Tibial nerve (tissue), 4 donors: ENCODE measurements around the gene SMPD4. TPM values are rescaled to one million over a fixed set of nuclear protein-coding genes. Genes with fewer than 3 reads are reported as not detected.
"Not testable (repeated sequence)": the region's sequence is repeated elsewhere in the genome, so short reads cannot be mapped to it uniquely, and the experiment has no call there.

ENCODE experiments used
- DNase-seq, 2 donors: peaks; one replicate each; pipeline ENCODE4 v3.0.0-alpha.2; 2019; ENCODE audit warnings: low spot score in 2 of 2
- H3K27ac ChIP-seq, 4 donors: fragments of 200-600 bp; sonication (generic) in 3 of 4; one replicate each; pipeline ENCODE4 v1.5.1; 2017 to 2019; ENCODE audit warnings: mild to moderate bottlenecking in 1 of 4
- H3K27me3 ChIP-seq, 2 donors: fragments of 200-600 bp; sonication (generic) in 1 of 2; one replicate each; pipeline versions ENCODE4 v1.5.1 to v1.6.0; 2017 to 2019
- H3K36me3 ChIP-seq, 3 donors: fragments of 200-600 bp; sonication (generic); one replicate each; pipeline ENCODE4 v1.5.1; 2018 to 2019
- H3K4me1 ChIP-seq, 4 donors: fragments of 200-600 bp; sonication (generic) in 3 of 4; one replicate each; pipeline ENCODE4 v1.5.1; 2017 to 2019
- H3K4me3 ChIP-seq, 4 donors: fragments of 200-600 bp; sonication (generic) in 3 of 4; one replicate each; pipeline ENCODE4 v1.5.1; 2017 to 2019; ENCODE audit warnings: mild to moderate bottlenecking in 1 of 4, moderate library complexity in 1 of 4
- H3K9me3 ChIP-seq, 4 donors: fragments of 200-600 bp; sonication (generic) in 3 of 4; one replicate each; pipeline ENCODE4 v1.5.1; 2017 to 2019
- EP300 ChIP-seq, 2 donors: sonication (generic); formaldehyde crosslinking; IDR thresholded peaks; one replicate each; pipeline ENCODE4 v1.6.1; 2017; ENCODE audit warnings: antibody characterized with exemption in 2 of 2, mild to moderate bottlenecking in 1 of 2
- WGBS, 2 donors: methylation state at CpG; one replicate each; pipeline ENCODE4 v1.1.5; 2018; 5-methylcytosine and 5-hydroxymethylcytosine counted together
- total RNA-seq, 4 donors: library from RNA; depleted of rRNA; stranded (reverse); fragments of >200 nt; gene quantifications; one replicate each; pipeline ENCODE4 v1.1.0, GENCODE V29; 2016
- TF ChIP-seq, protein P1 (sequence below), 5 experiments: fragments of 200-600 bp in 3 of 5; fragments of 450-650 bp in 2 of 5; sonication (generic) in 3 of 5; IDR thresholded peaks; one replicate each; pipeline ENCODE4 v1.5.1; 2016 to 2019; ENCODE audit warnings: antibody characterized with exemption in 5 of 5, mild to moderate bottlenecking in 3 of 5, moderate library complexity in 2 of 5

SMPD4 gene, protein sequence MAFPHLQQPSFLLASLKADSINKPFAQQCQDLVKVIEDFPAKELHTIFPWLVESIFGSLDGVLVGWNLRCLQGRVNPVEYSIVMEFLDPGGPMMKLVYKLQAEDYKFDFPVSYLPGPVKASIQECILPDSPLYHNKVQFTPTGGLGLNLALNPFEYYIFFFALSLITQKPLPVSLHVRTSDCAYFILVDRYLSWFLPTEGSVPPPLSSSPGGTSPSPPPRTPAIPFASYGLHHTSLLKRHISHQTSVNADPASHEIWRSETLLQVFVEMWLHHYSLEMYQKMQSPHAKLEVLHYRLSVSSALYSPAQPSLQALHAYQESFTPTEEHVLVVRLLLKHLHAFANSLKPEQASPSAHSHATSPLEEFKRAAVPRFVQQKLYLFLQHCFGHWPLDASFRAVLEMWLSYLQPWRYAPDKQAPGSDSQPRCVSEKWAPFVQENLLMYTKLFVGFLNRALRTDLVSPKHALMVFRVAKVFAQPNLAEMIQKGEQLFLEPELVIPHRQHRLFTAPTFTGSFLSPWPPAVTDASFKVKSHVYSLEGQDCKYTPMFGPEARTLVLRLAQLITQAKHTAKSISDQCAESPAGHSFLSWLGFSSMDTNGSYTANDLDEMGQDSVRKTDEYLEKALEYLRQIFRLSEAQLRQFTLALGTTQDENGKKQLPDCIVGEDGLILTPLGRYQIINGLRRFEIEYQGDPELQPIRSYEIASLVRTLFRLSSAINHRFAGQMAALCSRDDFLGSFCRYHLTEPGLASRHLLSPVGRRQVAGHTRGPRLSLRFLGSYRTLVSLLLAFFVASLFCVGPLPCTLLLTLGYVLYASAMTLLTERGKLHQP
- total RNA-seq: 10 to 100 TPM; 35.2 to 72.6 (median 50.5) TPM

DNA sequence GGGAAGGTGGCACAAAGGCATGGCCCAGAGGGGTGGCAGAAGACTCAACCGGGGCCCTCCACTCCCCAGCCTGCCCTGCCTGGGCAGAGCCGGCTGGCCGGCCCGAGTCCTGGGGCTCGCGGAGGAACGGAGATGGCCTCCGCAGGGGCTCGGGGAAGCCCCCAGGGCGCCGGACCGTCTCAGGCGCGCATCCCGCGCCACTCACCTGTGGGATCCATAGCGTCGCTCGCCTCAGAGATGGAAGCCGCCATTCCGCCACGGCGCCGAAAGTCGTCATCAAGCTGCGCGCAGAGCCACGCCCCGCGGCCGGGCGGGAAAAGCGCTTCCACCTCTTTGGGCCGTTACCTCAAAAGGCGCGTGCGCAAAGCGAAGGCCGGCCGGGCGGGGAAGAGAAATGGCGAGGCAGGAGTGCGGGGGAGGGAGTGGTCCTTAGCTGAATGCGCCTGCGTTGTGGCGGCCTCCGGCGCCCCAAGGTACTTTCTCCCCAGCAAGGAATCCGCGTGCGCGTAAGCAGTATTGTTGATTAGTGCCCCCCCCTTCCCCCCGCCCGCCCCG lies at the start of gene SMPD4:
TSS of gene SMPD4 (minus strand) at position 278 of the 555 bp plus-strand sequence. CDS start 5,010 bp downstream, outside the sequence.
- WGBS, 2 donors: 0% methylated on average over 42 to 44 of the region's 55 CpGs
- Histone ChIP-seq H3K4me3 (peak within 1 kb of the TSS; percentile 65 to 90 (median 75)), H3K27me3 (no peaks in the 10 kb centered on the region), H3K9me3 (no peaks in the 10 kb centered on the region), H3K4me1 (peaks cover 0 to 31% (median 17%) of the 10 kb centered on the region in 4 donors), H3K27ac (peak within 1 kb of the TSS; percentile 78 to 94 (median 88)), H3K36me3 (peaks cover 0 to 17% (median 0%) of the 10 kb centered on the region in 3 donors)
- TF ChIP-seq EP300 (IDR thresholded peaks at IDR 0.05): peak; percentile 58 to 88
- TF ChIP-seq, protein P1, sequence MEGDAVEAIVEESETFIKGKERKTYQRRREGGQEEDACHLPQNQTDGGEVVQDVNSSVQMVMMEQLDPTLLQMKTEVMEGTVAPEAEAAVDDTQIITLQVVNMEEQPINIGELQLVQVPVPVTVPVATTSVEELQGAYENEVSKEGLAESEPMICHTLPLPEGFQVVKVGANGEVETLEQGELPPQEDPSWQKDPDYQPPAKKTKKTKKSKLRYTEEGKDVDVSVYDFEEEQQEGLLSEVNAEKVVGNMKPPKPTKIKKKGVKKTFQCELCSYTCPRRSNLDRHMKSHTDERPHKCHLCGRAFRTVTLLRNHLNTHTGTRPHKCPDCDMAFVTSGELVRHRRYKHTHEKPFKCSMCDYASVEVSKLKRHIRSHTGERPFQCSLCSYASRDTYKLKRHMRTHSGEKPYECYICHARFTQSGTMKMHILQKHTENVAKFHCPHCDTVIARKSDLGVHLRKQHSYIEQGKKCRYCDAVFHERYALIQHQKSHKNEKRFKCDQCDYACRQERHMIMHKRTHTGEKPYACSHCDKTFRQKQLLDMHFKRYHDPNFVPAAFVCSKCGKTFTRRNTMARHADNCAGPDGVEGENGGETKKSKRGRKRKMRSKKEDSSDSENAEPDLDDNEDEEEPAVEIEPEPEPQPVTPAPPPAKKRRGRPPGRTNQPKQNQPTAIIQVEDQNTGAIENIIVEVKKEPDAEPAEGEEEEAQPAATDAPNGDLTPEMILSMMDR (IDR thresholded peaks at IDR 0.05): no peak
- DNase-seq: peak; percentile 92 to 93

DNA sequence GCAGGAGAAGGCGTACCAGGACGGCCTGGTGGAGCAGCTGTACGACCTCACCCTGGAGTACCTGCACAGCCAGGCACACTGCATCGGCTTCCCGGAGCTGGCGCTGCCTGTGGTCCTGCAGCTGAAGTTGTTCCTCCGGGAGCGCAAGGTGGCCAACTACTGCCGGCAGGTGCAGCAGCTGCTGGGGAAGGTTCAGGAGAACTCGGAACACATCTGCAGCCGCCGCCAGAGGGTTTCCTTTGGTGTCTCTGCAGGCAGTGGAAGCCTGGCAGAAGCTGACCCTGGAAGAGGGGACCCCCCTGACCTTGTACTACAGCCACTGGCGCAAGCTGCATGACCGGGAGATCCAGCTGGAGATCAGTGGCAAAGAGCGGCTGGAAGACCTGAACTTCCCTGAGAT lies 49.5 kb upstream of the SMPD4 start:
- not testable (repeated sequence) for H3K36me3 ChIP-seq, DNase-seq, H3K27me3 ChIP-seq, H3K4me1 ChIP-seq, H3K9me3 ChIP-seq, H3K27ac ChIP-seq, H3K4me3 ChIP-seq
- WGBS, 2 donors: 88 to 91% methylated on average over 7 to 9 of the region's 15 CpGs

DNA sequence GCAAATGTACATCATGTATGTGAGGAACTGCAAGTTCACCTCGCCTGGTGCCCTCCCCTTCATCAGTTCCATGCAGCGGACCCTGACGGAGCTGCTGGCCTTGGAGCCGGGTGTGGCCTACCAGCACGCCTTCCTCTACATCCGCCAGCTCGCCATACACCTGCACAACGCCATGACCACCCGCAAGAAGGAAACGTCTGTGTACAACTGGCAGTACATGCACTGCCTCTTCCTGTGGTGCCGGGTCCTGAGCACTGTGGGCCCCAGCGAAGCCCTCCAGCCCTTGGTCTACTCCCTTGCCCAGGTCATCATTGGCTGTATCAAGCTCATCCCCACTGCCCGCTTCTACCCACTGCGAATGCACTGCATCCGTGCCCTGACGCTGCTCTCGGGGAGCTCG lies 49.0 kb upstream of the SMPD4 start:
- H3K9me3 ChIP-seq, H3K4me3 ChIP-seq, H3K4me1 ChIP-seq, H3K27ac ChIP-seq, DNase-seq, H3K36me3 ChIP-seq, H3K27me3 ChIP-seq: not testable (repeated sequence)
- 86 to 93% methylated on average over 14 to 17 of the region's 18 CpGs for WGBS, 2 donors

DNA sequence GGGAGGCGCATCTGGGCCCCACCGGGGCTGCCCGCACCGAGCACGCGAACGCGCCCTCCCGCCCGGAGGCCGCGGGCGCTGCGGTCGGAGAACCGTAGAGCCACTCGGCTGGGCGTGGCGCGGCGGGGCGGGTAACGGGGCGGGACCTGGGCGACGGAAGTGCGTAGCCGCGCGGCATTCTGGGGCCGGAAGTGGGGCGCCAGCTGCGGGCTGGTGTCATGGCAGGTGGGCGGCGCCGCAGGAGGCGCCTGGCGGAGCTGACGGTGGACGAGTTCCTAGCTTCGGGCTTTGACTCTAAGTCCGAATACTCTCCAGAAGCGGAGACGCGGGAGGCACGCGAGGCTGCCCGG lies 47.7 kb upstream of the SMPD4 start:
- not testable (repeated sequence) for DNase-seq, H3K27me3 ChIP-seq, H3K27ac ChIP-seq, H3K9me3 ChIP-seq, H3K36me3 ChIP-seq, H3K4me1 ChIP-seq
- WGBS, 2 donors: 60 to 65% methylated on average over 32 to 48 of the region's 48 CpGs
- H3K4me3 ChIP-seq: peak overlapping the region in 2 of 4 donors; percentile 16 to 29

DNA sequence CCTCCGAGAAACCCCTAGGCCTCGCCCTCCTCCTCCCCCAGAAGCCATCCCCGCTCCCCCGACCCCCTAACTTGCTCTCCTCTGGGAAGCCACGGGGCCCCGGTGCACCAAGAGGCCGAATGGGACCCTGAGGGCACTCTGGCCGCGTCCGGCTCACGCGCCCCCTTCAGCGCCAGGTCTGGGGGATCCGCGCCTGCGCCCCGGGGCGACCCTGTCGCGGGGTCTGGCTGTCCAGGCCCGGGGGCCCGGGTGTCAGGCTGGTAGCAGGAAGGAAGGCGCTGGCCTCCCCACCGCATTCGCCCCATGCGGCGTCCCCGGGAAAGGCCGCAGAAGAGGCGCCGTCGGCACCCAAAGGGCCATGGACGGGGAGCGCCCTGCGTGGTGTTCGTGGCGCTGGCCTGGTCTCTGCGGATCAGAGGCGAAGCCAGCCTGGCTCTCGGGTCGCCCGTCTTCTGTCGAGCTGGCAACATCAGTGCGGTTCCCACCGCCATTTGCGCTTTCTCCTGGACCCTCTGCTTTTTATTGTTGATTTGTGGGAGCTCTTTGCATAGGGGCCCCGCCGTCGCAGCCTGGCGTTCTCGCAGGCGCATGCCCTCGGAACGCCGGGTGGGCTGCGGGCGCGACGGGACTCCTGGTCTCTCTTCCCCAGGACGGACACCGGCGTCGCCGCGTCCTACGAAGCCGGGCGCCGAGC lies 47.2 kb upstream of the SMPD4 start:
- DNase-seq, H3K27me3 ChIP-seq, H3K4me1 ChIP-seq, H3K9me3 ChIP-seq, H3K36me3 ChIP-seq, H3K27ac ChIP-seq: not testable (repeated sequence)
- peak overlapping the region in 1 of 4 donors; percentile 29 for H3K4me3 ChIP-seq
- WGBS, 2 donors: 86 to 92% methylated on average over 49 to 62 of the region's 69 CpGs

DNA sequence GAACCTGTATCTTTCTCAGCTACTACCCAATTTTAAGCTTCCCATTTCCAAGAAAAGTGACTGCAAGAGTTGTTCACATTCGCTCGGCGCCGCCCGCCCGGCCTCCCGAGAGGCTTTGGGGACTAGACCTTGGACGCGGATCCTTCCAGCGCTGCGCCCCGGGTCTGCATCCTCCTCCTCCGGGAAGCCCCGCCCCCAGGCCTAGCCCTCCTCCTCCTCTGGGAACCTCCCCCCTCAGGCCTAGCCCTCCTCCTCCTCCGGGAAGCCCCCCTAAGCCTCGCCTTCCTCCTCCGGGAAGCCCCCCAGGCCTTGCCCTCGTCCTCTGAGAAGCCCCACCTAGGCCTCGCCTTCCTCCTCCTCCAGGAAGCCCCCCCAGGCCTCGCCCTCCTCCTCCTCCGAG lies 46.6 kb upstream of the SMPD4 start:
- H3K36me3 ChIP-seq, H3K9me3 ChIP-seq, H3K4me3 ChIP-seq, H3K27me3 ChIP-seq, H3K27ac ChIP-seq, H3K4me1 ChIP-seq, DNase-seq: not testable (repeated sequence)
- 93% methylated on average over 20 of the region's 21 CpGs for WGBS, 2 donors

DNA sequence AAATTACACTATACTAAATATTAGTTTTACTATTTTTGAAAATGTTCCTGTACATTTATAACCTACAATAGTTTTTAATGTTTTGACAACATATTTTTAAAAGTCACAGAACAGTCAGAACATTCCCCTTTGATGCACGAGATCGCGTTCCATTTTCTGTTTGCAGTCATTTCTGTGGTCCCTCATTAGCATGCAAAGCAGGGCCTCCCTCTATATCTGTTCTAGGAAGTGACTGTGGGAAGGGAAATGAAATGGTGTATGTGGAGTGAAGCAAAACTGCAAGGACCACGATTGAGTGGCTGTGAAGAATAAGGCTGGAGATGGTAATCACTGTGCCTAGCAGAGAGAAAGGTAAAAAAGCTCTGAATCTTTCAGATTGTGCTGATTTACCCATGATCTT lies 41.1 kb upstream of the SMPD4 start:
- H3K9me3 ChIP-seq, H3K27me3 ChIP-seq, DNase-seq, H3K4me3 ChIP-seq, H3K36me3 ChIP-seq, H3K27ac ChIP-seq, H3K4me1 ChIP-seq: not testable (repeated sequence)
- WGBS, 2 donors: 51 to 57% methylated on average over 4 of the region's 4 CpGs

DNA sequence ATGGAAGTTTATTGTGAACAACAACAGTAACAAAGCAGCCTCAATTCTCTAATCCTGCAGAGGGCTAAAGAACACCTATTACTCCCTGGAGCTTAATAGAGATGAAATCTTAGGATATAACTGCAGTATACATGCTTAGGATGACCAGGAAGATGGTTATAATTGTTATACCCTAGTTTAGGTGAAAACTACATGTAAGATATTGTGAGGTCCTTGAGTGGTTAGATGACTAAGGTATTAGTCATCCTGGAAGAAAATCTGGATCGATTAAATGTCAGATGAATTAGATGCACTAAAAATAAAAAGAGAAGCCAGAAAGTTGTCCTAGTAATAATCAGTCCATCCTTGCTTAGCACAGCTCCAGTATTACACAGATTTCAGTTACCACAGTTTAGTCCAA lies 39.1 kb upstream of the SMPD4 start:
- not testable (repeated sequence) for H3K4me3 ChIP-seq, H3K27me3 ChIP-seq, H3K27ac ChIP-seq, DNase-seq, H3K9me3 ChIP-seq, H3K4me1 ChIP-seq, H3K36me3 ChIP-seq
- 58 to 87% methylated on average over 1 of the region's 1 CpG for WGBS, 2 donors

DNA sequence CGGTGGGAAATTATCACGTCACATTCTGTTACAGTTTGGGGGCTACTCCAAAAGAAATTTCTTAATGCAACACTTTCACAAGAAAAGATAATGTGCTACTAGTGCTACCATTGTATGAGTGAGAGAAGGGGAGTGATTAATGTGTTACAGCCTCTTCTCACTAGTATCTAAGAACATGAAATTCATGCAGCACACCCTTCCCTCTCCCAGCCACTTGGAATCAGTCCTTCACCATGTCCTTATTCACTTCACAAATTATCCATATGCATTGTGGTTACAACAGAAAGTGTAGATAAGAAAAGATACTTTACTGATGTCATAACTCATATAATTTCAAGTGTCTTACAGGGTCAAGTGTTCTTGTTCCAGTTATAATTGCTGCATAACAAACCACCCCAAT lies 37.7 kb upstream of the SMPD4 start:
- H3K36me3 ChIP-seq, DNase-seq, H3K9me3 ChIP-seq, H3K4me3 ChIP-seq, H3K4me1 ChIP-seq, H3K27me3 ChIP-seq, H3K27ac ChIP-seq: not testable (repeated sequence)
- WGBS, 2 donors: 89 to 94% methylated on average over 2 of the region's 2 CpGs

DNA sequence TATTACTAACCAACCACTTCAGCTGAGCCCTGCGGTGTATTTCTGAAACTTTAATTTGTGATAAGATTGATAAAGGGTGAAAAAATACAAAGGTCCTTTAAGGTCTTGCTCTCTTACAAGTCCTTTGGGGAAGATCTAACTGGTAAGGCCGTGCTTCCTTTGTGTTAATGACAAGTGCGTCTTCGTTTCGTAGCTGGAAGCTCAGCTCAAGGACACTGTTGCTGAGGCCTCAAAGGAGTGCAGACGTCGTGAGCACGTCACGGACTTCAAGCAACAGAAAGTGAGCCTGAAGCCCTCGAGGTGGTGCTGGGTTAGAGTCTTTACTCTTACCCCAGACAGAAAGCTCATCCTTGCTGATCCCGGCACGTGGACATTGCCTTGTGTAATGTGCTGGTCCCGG lies 25.6 kb upstream of the SMPD4 start:
- H3K4me3 ChIP-seq, H3K27ac ChIP-seq: not testable (repeated sequence)

DNA sequence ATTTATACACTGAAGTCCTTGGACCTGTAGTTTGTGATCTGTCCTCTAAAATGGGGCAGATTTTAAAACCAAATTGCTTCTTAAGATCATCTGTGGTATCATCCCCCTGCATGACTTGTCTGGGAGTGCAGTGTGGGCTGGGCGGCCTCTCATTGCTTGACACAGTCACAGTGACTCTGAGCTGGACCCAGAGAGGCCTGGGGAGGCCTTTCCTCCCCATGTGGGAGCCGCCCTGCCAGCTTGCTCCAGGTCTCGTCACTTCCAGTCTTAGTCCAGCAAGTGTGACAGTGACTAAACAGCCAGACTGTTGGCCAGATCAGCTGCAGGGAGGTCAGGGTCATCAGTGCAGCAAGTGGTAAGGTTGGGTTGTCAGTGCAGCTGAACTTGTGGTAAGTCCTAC lies 21.7 kb upstream of the SMPD4 start:
- not testable (repeated sequence) for H3K4me1 ChIP-seq, H3K27me3 ChIP-seq, H3K27ac ChIP-seq, H3K9me3 ChIP-seq, H3K36me3 ChIP-seq, H3K4me3 ChIP-seq, DNase-seq
- WGBS, 2 donors: 100% methylated on average over 1 of the region's 3 CpGs

More for the DNA sequence above, 25.6 kb upstream of the SMPD4 start:
- not testable (repeated sequence) for DNase-seq, H3K9me3 ChIP-seq, H3K4me1 ChIP-seq, H3K27me3 ChIP-seq, H3K36me3 ChIP-seq
- WGBS, 2 donors: 85 to 87% methylated on average over 13 of the region's 13 CpGs
